ENCODE results near the gene RXFP4. TPM values are rescaled to one million over a fixed set of nuclear protein-coding genes. Genes with fewer than 3 reads are reported as not detected.
A peak's percentile ranks its signal among the peaks of the same experiment; 100 is the strongest.

The RXFP4 gene
- total and polyA plus RNA-seq, 2 of the 13 experiments (the other 11 are each of a cell fraction or from before 2014, with no cell fraction given): 0.38 to 1.4 TPM

DNA sequence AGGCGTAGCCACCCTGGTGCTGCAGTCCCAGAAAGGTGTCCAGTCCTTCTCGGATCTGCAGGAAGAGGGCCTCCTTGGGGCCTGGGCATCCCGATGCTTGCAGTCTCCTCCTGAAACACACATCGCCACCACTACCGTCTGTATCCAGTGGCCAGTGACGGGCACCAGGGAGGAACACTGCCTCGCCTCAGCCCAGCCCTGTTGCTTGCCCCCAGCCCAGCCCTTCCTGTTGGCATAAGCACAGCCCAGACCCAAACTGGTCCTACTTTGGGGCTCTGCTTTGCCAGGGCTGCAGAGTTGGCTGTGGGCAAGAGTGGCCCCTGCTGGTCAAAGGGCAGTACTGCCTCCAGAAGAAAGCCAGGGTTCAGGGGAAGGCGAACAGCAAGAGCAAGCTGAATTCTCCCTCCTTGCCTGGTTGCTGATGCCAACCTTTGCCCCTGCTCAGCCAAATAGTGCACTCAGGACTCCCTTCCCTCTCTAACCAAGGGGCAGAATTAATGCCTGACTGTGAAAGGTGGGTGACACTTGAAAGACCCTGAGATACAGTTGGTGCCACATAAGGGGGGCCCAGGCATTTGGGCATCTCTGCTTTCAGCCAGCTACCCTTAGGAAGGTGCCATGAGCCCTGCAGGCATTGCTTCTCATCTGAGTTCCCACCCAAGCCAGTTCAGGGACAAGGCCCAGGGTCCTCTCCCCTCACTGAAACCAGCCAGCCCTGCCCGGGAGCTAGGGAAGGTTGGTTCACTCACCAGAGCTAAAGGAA lies 48.0 kb downstream of the RXFP4 start (continued):
- TF ChIP-seq, protein P1, sequence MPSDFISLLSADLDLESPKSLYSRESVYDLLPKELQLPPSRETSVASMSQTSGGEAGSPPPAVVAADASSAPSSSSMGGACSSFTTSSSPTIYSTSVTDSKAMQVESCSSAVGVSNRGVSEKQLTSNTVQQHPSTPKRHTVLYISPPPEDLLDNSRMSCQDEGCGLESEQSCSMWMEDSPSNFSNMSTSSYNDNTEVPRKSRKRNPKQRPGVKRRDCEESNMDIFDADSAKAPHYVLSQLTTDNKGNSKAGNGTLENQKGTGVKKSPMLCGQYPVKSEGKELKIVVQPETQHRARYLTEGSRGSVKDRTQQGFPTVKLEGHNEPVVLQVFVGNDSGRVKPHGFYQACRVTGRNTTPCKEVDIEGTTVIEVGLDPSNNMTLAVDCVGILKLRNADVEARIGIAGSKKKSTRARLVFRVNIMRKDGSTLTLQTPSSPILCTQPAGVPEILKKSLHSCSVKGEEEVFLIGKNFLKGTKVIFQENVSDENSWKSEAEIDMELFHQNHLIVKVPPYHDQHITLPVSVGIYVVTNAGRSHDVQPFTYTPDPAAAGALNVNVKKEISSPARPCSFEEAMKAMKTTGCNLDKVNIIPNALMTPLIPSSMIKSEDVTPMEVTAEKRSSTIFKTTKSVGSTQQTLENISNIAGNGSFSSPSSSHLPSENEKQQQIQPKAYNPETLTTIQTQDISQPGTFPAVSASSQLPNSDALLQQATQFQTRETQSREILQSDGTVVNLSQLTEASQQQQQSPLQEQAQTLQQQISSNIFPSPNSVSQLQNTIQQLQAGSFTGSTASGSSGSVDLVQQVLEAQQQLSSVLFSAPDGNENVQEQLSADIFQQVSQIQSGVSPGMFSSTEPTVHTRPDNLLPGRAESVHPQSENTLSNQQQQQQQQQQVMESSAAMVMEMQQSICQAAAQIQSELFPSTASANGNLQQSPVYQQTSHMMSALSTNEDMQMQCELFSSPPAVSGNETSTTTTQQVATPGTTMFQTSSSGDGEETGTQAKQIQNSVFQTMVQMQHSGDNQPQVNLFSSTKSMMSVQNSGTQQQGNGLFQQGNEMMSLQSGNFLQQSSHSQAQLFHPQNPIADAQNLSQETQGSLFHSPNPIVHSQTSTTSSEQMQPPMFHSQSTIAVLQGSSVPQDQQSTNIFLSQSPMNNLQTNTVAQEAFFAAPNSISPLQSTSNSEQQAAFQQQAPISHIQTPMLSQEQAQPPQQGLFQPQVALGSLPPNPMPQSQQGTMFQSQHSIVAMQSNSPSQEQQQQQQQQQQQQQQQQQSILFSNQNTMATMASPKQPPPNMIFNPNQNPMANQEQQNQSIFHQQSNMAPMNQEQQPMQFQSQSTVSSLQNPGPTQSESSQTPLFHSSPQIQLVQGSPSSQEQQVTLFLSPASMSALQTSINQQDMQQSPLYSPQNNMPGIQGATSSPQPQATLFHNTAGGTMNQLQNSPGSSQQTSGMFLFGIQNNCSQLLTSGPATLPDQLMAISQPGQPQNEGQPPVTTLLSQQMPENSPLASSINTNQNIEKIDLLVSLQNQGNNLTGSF (CRISPR knock-in tag; IDR thresholded peaks at IDR 0.05): no peak
- TF ChIP-seq FOXA1 (IDR thresholded peaks at IDR 0.05) (no peak), FOXA1 (CRISPR knock-in tag; IDR thresholded peaks at IDR 0.05) (0 out of 2 replicates have a peak, but pooled peaks have one; percentile 29), KDM5B (CRISPR knock-in tag; IDR thresholded peaks at IDR 0.05; ENCODE audit: borderline replicate concordance) (peak; percentile 49; the same call in 1 of the 2 replicates), KMT2A (CRISPR knock-in tag; IDR thresholded peaks at IDR 0.05) (0 out of 2 replicates have a peak, but pooled peaks have one; percentile 35), ZBTB7B (CRISPR knock-in tag; IDR thresholded peaks at IDR 0.05) (0 out of 2 replicates have a peak, but pooled peaks have one; percentile 19), YEATS2 (CRISPR knock-in tag; IDR thresholded peaks at IDR 0.05; ENCODE audit: borderline replicate concordance) (peak; percentile 34; the same call in 1 of the 2 replicates), MXD4 (CRISPR knock-in tag; IDR thresholded peaks at IDR 0.05) (0 out of 2 replicates have a peak, but pooled peaks have one; percentile 24), ZNF350 (CRISPR knock-in tag; IDR thresholded peaks at IDR 0.05; ENCODE audit: borderline replicate concordance, low read depth) (peak; percentile 44; the same call in 1 of the 2 replicates), HNF4G (IDR thresholded peaks at IDR 0.05; ENCODE audit: borderline replicate concordance, low read depth, low read length) (no peak), HNF4G (CRISPR knock-in tag; IDR thresholded peaks at IDR 0.05; ENCODE audit: borderline replicate concordance, low read depth) (peak; percentile 33; the same call in 1 of the 2 replicates), RORA (CRISPR knock-in tag; IDR thresholded peaks at IDR 0.05) (no peak), CBFB (CRISPR knock-in tag; IDR thresholded peaks at IDR 0.05) (peak; percentile 61; the same call in 1 of the 2 replicates), SALL1 (CRISPR knock-in tag; IDR thresholded peaks at IDR 0.05) (peak; percentile 60; the same call in 1 of the 2 replicates), ELF3 (CRISPR knock-in tag; IDR thresholded peaks at IDR 0.05) (0 out of 2 replicates have a peak, but pooled peaks have one; percentile 20), ZNF121 (CRISPR knock-in tag; IDR thresholded peaks at IDR 0.05) (no peak), GATAD1 (CRISPR knock-in tag; IDR thresholded peaks at IDR 0.05) (peak; percentile 46; the same call in 1 of the 2 replicates), ZNF788 (CRISPR knock-in tag; IDR thresholded peaks at IDR 0.05; ENCODE audit: borderline replicate concordance) (peak; percentile 62; the same call in 1 of the 2 replicates), GLI4 (CRISPR knock-in tag; IDR thresholded peaks at IDR 0.05; ENCODE audit: borderline replicate concordance) (0 out of 2 replicates have a peak, but pooled peaks have one; percentile 37), CCDC6 (CRISPR knock-in tag; IDR thresholded peaks at IDR 0.05) (peak; percentile 74; the same call in 1 of the 2 replicates)
- TF ChIP-seq, protein P2, sequence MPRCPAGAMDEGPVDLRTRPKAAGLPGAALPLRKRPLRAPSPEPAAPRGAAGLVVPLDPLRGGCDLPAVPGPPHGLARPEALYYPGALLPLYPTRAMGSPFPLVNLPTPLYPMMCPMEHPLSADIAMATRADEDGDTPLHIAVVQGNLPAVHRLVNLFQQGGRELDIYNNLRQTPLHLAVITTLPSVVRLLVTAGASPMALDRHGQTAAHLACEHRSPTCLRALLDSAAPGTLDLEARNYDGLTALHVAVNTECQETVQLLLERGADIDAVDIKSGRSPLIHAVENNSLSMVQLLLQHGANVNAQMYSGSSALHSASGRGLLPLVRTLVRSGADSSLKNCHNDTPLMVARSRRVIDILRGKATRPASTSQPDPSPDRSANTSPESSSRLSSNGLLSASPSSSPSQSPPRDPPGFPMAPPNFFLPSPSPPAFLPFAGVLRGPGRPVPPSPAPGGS (CRISPR knock-in tag; IDR thresholded peaks at IDR 0.05): no peak
- TF ChIP-seq, protein P3, sequence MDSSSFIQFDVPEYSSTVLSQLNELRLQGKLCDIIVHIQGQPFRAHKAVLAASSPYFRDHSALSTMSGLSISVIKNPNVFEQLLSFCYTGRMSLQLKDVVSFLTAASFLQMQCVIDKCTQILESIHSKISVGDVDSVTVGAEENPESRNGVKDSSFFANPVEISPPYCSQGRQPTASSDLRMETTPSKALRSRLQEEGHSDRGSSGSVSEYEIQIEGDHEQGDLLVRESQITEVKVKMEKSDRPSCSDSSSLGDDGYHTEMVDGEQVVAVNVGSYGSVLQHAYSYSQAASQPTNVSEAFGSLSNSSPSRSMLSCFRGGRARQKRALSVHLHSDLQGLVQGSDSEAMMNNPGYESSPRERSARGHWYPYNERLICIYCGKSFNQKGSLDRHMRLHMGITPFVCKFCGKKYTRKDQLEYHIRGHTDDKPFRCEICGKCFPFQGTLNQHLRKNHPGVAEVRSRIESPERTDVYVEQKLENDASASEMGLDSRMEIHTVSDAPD (CRISPR knock-in tag; IDR thresholded peaks at IDR 0.05): no peak

Measured in HepG2 (cell line).